ENCODE results near the gene NADSYN1. TPM values are rescaled to one million over a fixed set of nuclear protein-coding genes. Genes with fewer than 3 reads are reported as not detected.

NADSYN1 gene
- total and polyA plus RNA-seq, 2 donors from 2014 or later = 34.9 to 72.9 TPM

- H3K27me3 ChIP-seq (ENCODE audit: control insufficient read depth, insufficient read depth, low read length) = no peaks in the 10 kb centered on the region
- no peak overlapping the region for H3K27ac ChIP-seq (ENCODE audit: low read depth in 2 of 2, low read length in 2 of 2)
- DNase-seq = no peak
- intact Hi-C loops (cut with DNase I) = no loop called here
- H3K4me1 ChIP-seq (ENCODE audit: control insufficient read depth in 2 of 3, insufficient read depth in 2 of 3, low read depth in 1 of 3, low read length in 3 of 3) = no peaks in the 10 kb centered on the region
- H3K36me3 ChIP-seq (ENCODE audit: control insufficient read depth in 2 of 3, insufficient read depth in 3 of 3, low read length in 3 of 3) = no peaks in the 10 kb centered on the region
- H3K9me3 ChIP-seq (ENCODE audit: control insufficient read depth in 2 of 3, insufficient read depth in 1 of 3, low read length in 3 of 3) = no peaks in the 10 kb centered on the region
- H3K4me3 ChIP-seq (ENCODE audit: low read length in 3 of 3) = no peak overlapping the region
- H3K9ac ChIP-seq (ENCODE audit: low read length in 3 of 3) = no peak overlapping the region
- no peak for FAIRE-seq
- TF ChIP-seq CTCF (IDR thresholded peaks at IDR 0.05; ENCODE audit: borderline replicate concordance, extremely low read depth, insufficient read depth) = no peak
Measured at GRCh38 chr11:71518506-71519471, 65.8 kb downstream of the NADSYN1 start.

- intact Hi-C loops (cut with DNase I) = no loop called here
- no peak overlapping the region for H3K27ac ChIP-seq (ENCODE audit: low read depth in 2 of 2, low read length in 2 of 2)
- H3K9ac ChIP-seq (ENCODE audit: low read length in 3 of 3) = no peak overlapping the region
- no peaks in the 10 kb centered on the region for H3K4me1 ChIP-seq (ENCODE audit: control insufficient read depth in 2 of 3, insufficient read depth in 2 of 3, low read depth in 1 of 3, low read length in 3 of 3)
- no peak overlapping the region for H3K4me3 ChIP-seq (ENCODE audit: low read length in 3 of 3)
- H3K9me3 ChIP-seq (ENCODE audit: control insufficient read depth in 2 of 3, insufficient read depth in 1 of 3, low read length in 3 of 3) = no peaks in the 10 kb centered on the region
- no peak for TF ChIP-seq CTCF (IDR thresholded peaks at IDR 0.05; ENCODE audit: borderline replicate concordance, extremely low read depth, insufficient read depth)
- no peak for FAIRE-seq
- no peaks in the 10 kb centered on the region for H3K27me3 ChIP-seq (ENCODE audit: control insufficient read depth, insufficient read depth, low read length)
- H3K36me3 ChIP-seq (ENCODE audit: control insufficient read depth in 2 of 3, insufficient read depth in 3 of 3, low read length in 3 of 3) = no peaks in the 10 kb centered on the region
- no peak for DNase-seq
Measured at GRCh38 chr11:71519546-71519945, 66.5 kb downstream of the NADSYN1 start.

GRCh38 chr11:71525188-71525937, 72.4 kb downstream of the NADSYN1 start:
- Histone ChIP-seq H3K4me1 (ENCODE audit: control insufficient read depth in 2 of 3, insufficient read depth in 2 of 3, low read depth in 1 of 3, low read length in 3 of 3) (no peaks in the 10 kb centered on the region), H3K27me3 (ENCODE audit: control insufficient read depth, insufficient read depth, low read length) (no peaks in the 10 kb centered on the region), H3K27ac (ENCODE audit: low read depth in 2 of 2, low read length in 2 of 2) (no peak overlapping the region), H3K36me3 (ENCODE audit: control insufficient read depth in 2 of 3, insufficient read depth in 3 of 3, low read length in 3 of 3) (no peaks in the 10 kb centered on the region), H3K9ac (ENCODE audit: low read length in 3 of 3) (no peak overlapping the region), H3K9me3 (ENCODE audit: control insufficient read depth in 2 of 3, insufficient read depth in 1 of 3, low read length in 3 of 3) (no peaks in the 10 kb centered on the region), H3K4me3 (ENCODE audit: low read length in 3 of 3) (no peak overlapping the region)
- intact Hi-C loops (cut with DNase I) = no loop called here
- no peak for TF ChIP-seq CTCF (IDR thresholded peaks at IDR 0.05; ENCODE audit: borderline replicate concordance, extremely low read depth, insufficient read depth)
- DNase-seq = no peak
- FAIRE-seq = no peak
